DND-41 (cell line): ENCODE measurements around the gene RALGAPA2.
A peak's percentile ranks its signal among the peaks of the same experiment; 100 is the strongest.

Experiments
- ATAC-seq: fragments of 200-7000 bp; cut with Tn5 transposase; 3 replicates; pipeline ENCODE4 v1.9.1; 2021; ENCODE audit warnings: low read depth; ENCODE audit not compliant: insufficient read depth
- DNase-seq: peaks from one replicate; pipeline ENCODE4 v3.0.0-alpha.2; 2020
- H2AFZ ChIP-seq: 2 replicates; pipeline ENCODE4 v1.6.0; 2012; ENCODE audit warnings: low read depth, low read length
- H3K27ac ChIP-seq: 2 replicates; pipeline ENCODE4 v1.5.1; 2012; ENCODE audit warnings: low read length, inconsistent platforms
- H3K27me3 ChIP-seq: fragments of 200-600 bp; sonication (generic); 2 replicates; pipeline ENCODE4 v1.6.0; 2012; ENCODE audit warnings: low read length, mild to moderate bottlenecking, inconsistent platforms; ENCODE audit not compliant: insufficient read depth, poor library complexity
- H3K36me3 ChIP-seq: 2 replicates; pipeline ENCODE4 v1.5.1; 2012; ENCODE audit warnings: low read length, inconsistent platforms; ENCODE audit not compliant: insufficient read depth
- H3K4me1 ChIP-seq: 2 replicates; pipeline ENCODE4 v1.5.1; 2012; ENCODE audit warnings: mild to moderate bottlenecking, low read length; ENCODE audit not compliant: insufficient read depth
- H3K4me2 ChIP-seq: 2 replicates; pipeline ENCODE4 v1.6.0; 2012; ENCODE audit warnings: mild to moderate bottlenecking, moderate library complexity, low read length, inconsistent platforms; ENCODE audit not compliant: insufficient read depth
- H3K4me3 ChIP-seq, 2 experiments: fragments of 200-600 bp in 1 of 2; shearing (Covaris generic) in 1 of 2; 2 replicates each; pipeline ENCODE4 v1.5.1; 2012 to 2016; ENCODE audit warnings: inconsistent platforms in 2 of 2, low read length in 2 of 2, mild to moderate bottlenecking in 2 of 2, low read depth in 1 of 2, moderate library complexity in 1 of 2
- H3K79me2 ChIP-seq: 2 replicates; pipeline ENCODE4 v1.6.0; 2012; ENCODE audit warnings: low read length, inconsistent platforms; ENCODE audit not compliant: insufficient read depth
- H3K9ac ChIP-seq: 2 replicates; pipeline ENCODE4 v1.6.0; 2012; ENCODE audit warnings: low read depth, mild to moderate bottlenecking, inconsistent platforms, low read length, moderate library complexity
- H3K9me3 ChIP-seq: 2 replicates; pipeline ENCODE4 v1.5.1; 2012; ENCODE audit warnings: low read length, moderate library complexity, mild to moderate bottlenecking, inconsistent platforms; ENCODE audit not compliant: insufficient read depth, severe bottlenecking
- H4K20me1 ChIP-seq: 2 replicates; pipeline ENCODE4 v1.6.0; 2012; ENCODE audit warnings: low read length; ENCODE audit not compliant: insufficient read depth
- CTCF ChIP-seq: IDR thresholded peaks from 2 replicates; pipeline ENCODE4 v1.5.1; 2012; ENCODE audit warnings: borderline replicate concordance, low read length, moderate library complexity, mild to moderate bottlenecking; ENCODE audit not compliant: poor library complexity, severe bottlenecking; ENCODE audit errors: extremely low read depth
- EZH2 ChIP-seq: IDR thresholded peaks from 3 replicates; pipeline ENCODE4 v1.6.1; 2012; ENCODE audit warnings: borderline replicate concordance, low read depth, mild to moderate bottlenecking, moderate library complexity, low read length, inconsistent platforms; ENCODE audit not compliant: severe bottlenecking

RALGAPA2 gene

GRCh38 chr20:20528861-20529260 lies 183.6 kb downstream of the RALGAPA2 start:
- no peak for DNase-seq
- H3K27ac ChIP-seq, result no peak overlapping the region
- no peak overlapping the region for H2AFZ ChIP-seq
- no peaks in the 10 kb centered on the region for H4K20me1 ChIP-seq
- H3K9ac ChIP-seq, result no peak overlapping the region
- H3K9me3 ChIP-seq, result no peaks in the 10 kb centered on the region
- H3K4me1 ChIP-seq, result no peaks in the 10 kb centered on the region
- no peaks in the 10 kb centered on the region for H3K79me2 ChIP-seq
- H3K36me3 ChIP-seq, result peaks cover 12% of the 10 kb centered on the region
- no peak overlapping the region for H3K4me2 ChIP-seq
- TF ChIP-seq EZH2 (no peak), CTCF (no peak)
- no peak for ATAC-seq
- no peaks in the 10 kb centered on the region for H3K27me3 ChIP-seq
- H3K4me3 ChIP-seq, result no peak overlapping the region

- no peak for ATAC-seq
- H3K9ac ChIP-seq, result no peak overlapping the region
- no peak overlapping the region for H3K27ac ChIP-seq
- H4K20me1 ChIP-seq, result no peaks in the 10 kb centered on the region
- TF ChIP-seq CTCF (no peak), EZH2 (no peak)
- no peaks in the 10 kb centered on the region for H3K79me2 ChIP-seq
- no peaks in the 10 kb centered on the region for H3K27me3 ChIP-seq
- H3K9me3 ChIP-seq, result no peaks in the 10 kb centered on the region
- peaks cover 12% of the 10 kb centered on the region for H3K36me3 ChIP-seq
- no peak overlapping the region for H2AFZ ChIP-seq
- no peaks in the 10 kb centered on the region for H3K4me1 ChIP-seq
- no peak overlapping the region for H3K4me2 ChIP-seq
- no peak overlapping the region for H3K4me3 ChIP-seq
- no peak for DNase-seq
Measured at GRCh38 chr20:20527661-20528060, 184.8 kb downstream of the RALGAPA2 start.

GRCh38 chr20:20525756-20526155 lies 186.7 kb downstream of the RALGAPA2 start:
- no peaks in the 10 kb centered on the region for H4K20me1 ChIP-seq
- ATAC-seq (peak; percentile 55; the same call in 2 of the 3 replicates), DNase-seq (no peak)
- no peak overlapping the region for H3K4me3 ChIP-seq
- H3K9ac ChIP-seq, result no peak overlapping the region
- no peaks in the 10 kb centered on the region for H3K9me3 ChIP-seq
- H3K4me2 ChIP-seq, result no peak overlapping the region
- no peak overlapping the region for H2AFZ ChIP-seq
- TF ChIP-seq EZH2 (no peak), CTCF (no peak)
- no peaks in the 10 kb centered on the region for H3K4me1 ChIP-seq
- no peak overlapping the region for H3K27ac ChIP-seq
- H3K36me3 ChIP-seq, result peaks cover 13% of the 10 kb centered on the region; the same call in 1 of the 2 replicates
- no peaks in the 10 kb centered on the region for H3K27me3 ChIP-seq
- H3K79me2 ChIP-seq, result no peaks in the 10 kb centered on the region

GRCh38 chr20:20525214-20525613 lies 187.2 kb downstream of the RALGAPA2 start:
- Histone ChIP-seq H3K9me3 (no peaks in the 10 kb centered on the region), H3K4me3 (no peak overlapping the region), H3K4me1 (no peaks in the 10 kb centered on the region), H3K27me3 (no peaks in the 10 kb centered on the region), H4K20me1 (no peaks in the 10 kb centered on the region), H3K4me2 (no peak overlapping the region), H3K36me3 (peaks cover 13% of the 10 kb centered on the region; the same call in 1 of the 2 replicates), H3K9ac (no peak overlapping the region), H3K79me2 (no peaks in the 10 kb centered on the region), H2AFZ (no peak overlapping the region), H3K27ac (no peak overlapping the region)
- no peak for TF ChIP-seq EZH2
- TF ChIP-seq CTCF, result no peak
- ATAC-seq (no peak), DNase-seq (no peak)
